Activated CD4-positive, alpha-beta memory T cell treated with anti-CD3 and anti-CD28 coated beads, Interleukin-2, amount 10 ng/mL, durations not matched to agents 7 days and 5 days (primary cell): ENCODE data around the gene GAB2. TPM values are rescaled to one million over a fixed set of nuclear protein-coding genes. Genes with fewer than 3 reads are reported as not detected.
"Not testable (repeated sequence)": the region's sequence is repeated elsewhere in the genome, so short reads cannot be mapped to it uniquely, and the experiment has no call there.

Experiments
- CTCF ChIA-PET: fragments of 350-600 bp; sonication (Branson Sonifier 250); formaldehyde crosslinking; loops from one replicate; lab custom pipeline; 2021; ENCODE audit warnings: antibody characterized with exemption, inconsistent platforms; lab: Charles Lee
- POLR2A ChIA-PET: fragments of 350-600 bp; sonication (Branson Sonifier 250); formaldehyde crosslinking; loops from one replicate; lab custom pipeline; 2021; ENCODE audit warnings: antibody characterized with exemption; lab: Charles Lee
- DNase-seq: peaks from one replicate; pipeline ENCODE4 v3.0.0-alpha.2; 2020
- H3K27ac Mint-ChIP-seq: one replicate; pipeline ENCODE4 v1.8.0; 2021; ENCODE audit warnings: mild to moderate bottlenecking, mixed read lengths
- H3K27me3 Mint-ChIP-seq: one replicate; pipeline ENCODE4 v1.8.0; 2021; ENCODE audit warnings: mixed read lengths
- H3K36me3 Mint-ChIP-seq: one replicate; pipeline ENCODE4 v1.8.0; 2021; ENCODE audit warnings: low read depth, mixed read lengths
- H3K4me1 Mint-ChIP-seq: one replicate; pipeline ENCODE4 v1.8.0; 2021; ENCODE audit warnings: mixed read lengths
- H3K4me3 Mint-ChIP-seq: one replicate; pipeline ENCODE4 v1.8.0; 2021; ENCODE audit warnings: mild to moderate bottlenecking, mixed read lengths
- H3K9me3 Mint-ChIP-seq: one replicate; pipeline ENCODE4 v1.8.0; 2021; ENCODE audit warnings: mixed read lengths
- total RNA-seq, 2 experiments: library from RNA; stranded (reverse); gene quantifications; one replicate each; pipeline ENCODE4 v1.2.3, GENCODE V29; 2021

The GAB2 gene
- total RNA-seq, 2 experiments from 2014 or later = 51.8 to 55.8 TPM

GRCh38 chr11:78313181-78313795, 104.3 kb downstream of the GAB2 start:
- ChIA-PET CTCF (no interaction called here), POLR2A (no interaction called here)
- Mint-ChIP-seq H3K27me3 (no peaks in the 10 kb centered on the region), H3K36me3 (peaks cover 22% of the 10 kb centered on the region), H3K27ac (no peak overlapping the region), H3K4me1 (peaks cover 65% of the 10 kb centered on the region), H3K9me3 (no peaks in the 10 kb centered on the region), H3K4me3 (no peak overlapping the region)
- DNase-seq = no peak

- no peak overlapping the region for H3K4me3 Mint-ChIP-seq
- H3K36me3 Mint-ChIP-seq = peaks cover 23% of the 10 kb centered on the region
- H3K27me3 Mint-ChIP-seq = no peaks in the 10 kb centered on the region
- ChIA-PET POLR2A (interaction anchor here (0.6 to 1.5 kb wide), 3 partner anchors 19 to 24 kb away, joined by 3 to 9 read pairs (median 3); no protein-coding TSS in a partner anchor), CTCF (no interaction called here)
- DNase-seq = no peak
- peaks cover 63% of the 10 kb centered on the region for H3K4me1 Mint-ChIP-seq
- no peaks in the 10 kb centered on the region for H3K9me3 Mint-ChIP-seq
- no peak overlapping the region for H3K27ac Mint-ChIP-seq
These were observed 104.9 kb downstream of the GAB2 start for GRCh38 chr11:78312712-78313111.

- peaks cover 61% of the 10 kb centered on the region for H3K4me1 Mint-ChIP-seq
- no peak overlapping the region for H3K4me3 Mint-ChIP-seq
- no peaks in the 10 kb centered on the region for H3K9me3 Mint-ChIP-seq
- peaks cover 22% of the 10 kb centered on the region for H3K36me3 Mint-ChIP-seq
- H3K27me3 Mint-ChIP-seq = no peaks in the 10 kb centered on the region
- peak overlapping the region; percentile 6 for H3K27ac Mint-ChIP-seq
- ChIA-PET CTCF (interaction anchor here (1.9 kb wide), 1 partner anchor 253 kb away, joined by 6 read pairs; no protein-coding TSS in a partner anchor), POLR2A (interaction anchor here (0.6 to 1.5 kb wide), 5 partner anchors 8 to 23 kb away, joined by 3 to 9 read pairs (median 3); no protein-coding TSS in a partner anchor)
- no peak for DNase-seq
These were observed 105.8 kb downstream of the GAB2 start for GRCh38 chr11:78311702-78312371.

DNA sequence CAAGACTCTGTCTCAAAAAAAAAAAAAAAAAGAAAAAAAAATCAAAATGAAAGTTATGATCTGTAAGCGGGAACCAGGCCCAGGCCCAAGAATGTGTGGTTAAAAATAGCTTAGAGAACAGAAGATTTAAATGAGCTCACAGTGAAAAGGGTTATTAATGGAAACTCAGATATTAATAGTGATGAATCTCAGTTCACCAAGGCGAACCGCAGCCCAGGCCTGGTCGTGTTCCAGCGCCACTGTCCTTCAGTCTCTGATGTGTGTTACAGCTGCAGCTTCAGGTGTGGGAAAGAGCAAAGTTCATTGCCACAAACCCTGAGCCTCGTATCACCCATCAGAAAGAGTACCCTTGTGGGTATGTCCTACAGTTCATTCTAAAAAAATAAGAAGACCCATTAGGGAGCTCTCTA, 107.1 kb downstream of the GAB2 start:
- ChIA-PET CTCF (interaction anchor here (1.9 kb wide), 1 partner anchor 254 kb away, joined by 6 read pairs; no protein-coding TSS in a partner anchor), POLR2A (interaction anchor here (0.6 to 0.9 kb wide), 4 partner anchors 8 to 95 kb away, joined by 3 to 4 read pairs (median 3); no protein-coding TSS in a partner anchor)
- Mint-ChIP-seq H3K27me3 (no peaks in the 10 kb centered on the region), H3K36me3 (peaks cover 17% of the 10 kb centered on the region), H3K9me3 (no peaks in the 10 kb centered on the region), H3K4me3 (no peak overlapping the region), H3K4me1 (peaks cover 55% of the 10 kb centered on the region), H3K27ac (no peak overlapping the region)
- DNase-seq = no peak

- Mint-ChIP-seq H3K4me3 (no peak overlapping the region), H3K9me3 (peaks cover 9% of the 10 kb centered on the region), H3K27ac (no peak overlapping the region), H3K4me1 (peaks cover 15% of the 10 kb centered on the region), H3K36me3 (peaks cover 42% of the 10 kb centered on the region), H3K27me3 (no peaks in the 10 kb centered on the region)
- DNase-seq = no peak
- POLR2A ChIA-PET = interaction anchor here (1.3 to 1.8 kb wide), 2 partner anchors 14 to 113 kb away, joined by 3 read pairs; partner anchors contain the start of gene GAB2
- CTCF ChIA-PET = no interaction called here
These were observed 113.4 kb downstream of the GAB2 start for GRCh38 chr11:78304201-78304600.

DNA sequence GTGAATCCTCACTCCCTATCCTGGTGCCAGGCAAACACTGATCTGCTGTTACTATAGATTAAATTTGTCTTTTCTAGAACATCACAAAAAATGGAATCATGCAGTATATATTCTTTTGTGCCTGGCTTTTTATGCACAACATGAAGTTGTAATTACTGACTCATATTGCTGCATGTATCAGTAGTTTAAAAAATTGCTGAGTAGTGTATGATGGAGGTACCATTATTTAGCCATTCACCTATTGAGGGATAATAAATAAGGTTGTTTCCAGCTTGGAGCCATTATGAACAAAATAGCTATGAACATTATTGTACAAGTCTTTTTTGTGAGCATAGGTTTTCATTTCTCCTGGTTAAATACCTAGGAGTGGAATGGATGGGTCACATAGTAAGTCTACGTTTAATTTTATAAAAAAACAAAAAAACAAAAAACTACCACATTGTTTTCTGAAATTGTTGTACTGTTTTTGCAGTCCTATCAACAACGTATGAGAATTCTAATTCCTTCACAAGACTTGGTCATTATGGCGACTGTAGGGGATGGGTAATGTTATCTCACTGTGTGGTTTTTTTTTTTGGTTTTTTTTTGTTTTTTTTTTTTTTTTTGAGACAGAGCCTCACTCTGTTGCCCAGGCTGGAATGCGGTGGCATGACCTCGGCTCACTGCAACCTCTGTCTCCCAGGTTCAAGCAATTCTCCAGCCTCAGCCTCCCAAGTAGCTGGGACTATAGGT, 117.3 kb downstream of the GAB2 start:
- Mint-ChIP-seq H3K9me3 (peaks cover 33% of the 10 kb centered on the region), H3K27ac (no peak overlapping the region), H3K4me1 (peaks cover 23% of the 10 kb centered on the region), H3K4me3 (no peak overlapping the region), H3K36me3 (peaks cover 52% of the 10 kb centered on the region), H3K27me3 (no peaks in the 10 kb centered on the region)
- ChIA-PET CTCF (interaction anchor here (0.5 to 0.7 kb wide), 2 partner anchors 9 to 14 kb away, joined by 3 read pairs; no protein-coding TSS in a partner anchor), POLR2A (interaction anchor here (0.7 to 2.0 kb wide), 3 partner anchors 117 to 275 kb away, joined by 3 to 4 read pairs (median 4); no protein-coding TSS in a partner anchor)
- no peak for DNase-seq

GRCh38 chr11:78299000-78299710, 118.5 kb downstream of the GAB2 start:
- H3K36me3 Mint-ChIP-seq = peaks cover 56% of the 10 kb centered on the region
- peaks cover 35% of the 10 kb centered on the region for H3K9me3 Mint-ChIP-seq
- no peak overlapping the region for H3K27ac Mint-ChIP-seq
- CTCF ChIA-PET = no interaction called here
- H3K27me3 Mint-ChIP-seq = no peaks in the 10 kb centered on the region
- DNase-seq = no peak
- peaks cover 28% of the 10 kb centered on the region for H3K4me1 Mint-ChIP-seq
- H3K4me3 Mint-ChIP-seq = no peak overlapping the region
- POLR2A ChIA-PET = interaction anchor here (0.9 to 2.0 kb wide), 4 partner anchors 10 to 276 kb away, joined by 3 to 4 read pairs (median 3); no protein-coding TSS in a partner anchor

DNA sequence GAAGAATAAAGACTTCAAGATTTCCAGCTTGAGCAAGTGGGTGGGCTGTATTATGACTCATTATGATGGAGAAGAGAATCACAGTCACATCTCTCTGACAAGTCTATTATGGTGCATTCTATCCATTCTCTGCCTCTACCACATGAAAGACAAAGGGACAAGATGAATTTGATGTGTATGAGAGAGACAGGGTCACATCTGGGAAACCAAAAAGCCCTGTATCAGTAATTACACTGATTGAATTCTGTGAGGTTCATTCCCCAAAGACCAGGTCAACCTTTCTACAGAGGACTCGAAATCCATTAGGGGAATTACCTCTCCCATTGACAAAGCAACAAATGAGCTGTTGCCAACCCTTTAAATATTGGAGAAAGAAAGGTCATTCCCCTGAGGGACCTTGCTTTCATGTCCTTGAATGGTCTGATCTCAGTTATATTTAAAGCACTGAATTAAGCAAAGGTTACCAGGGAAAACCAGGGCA, 119.3 kb downstream of the GAB2 start:
- no peak for DNase-seq
- ChIA-PET CTCF (no interaction called here), POLR2A (interaction anchor here (0.9 to 2.0 kb wide), 3 partner anchors 11 to 277 kb away, joined by 3 to 4 read pairs (median 3); no protein-coding TSS in a partner anchor)
- Mint-ChIP-seq H3K27ac (no peak overlapping the region), H3K27me3 (no peaks in the 10 kb centered on the region), H3K36me3 (peaks cover 59% of the 10 kb centered on the region), H3K9me3 (peaks cover 39% of the 10 kb centered on the region), H3K4me1 (peaks cover 33% of the 10 kb centered on the region), H3K4me3 (no peak overlapping the region)

DNA sequence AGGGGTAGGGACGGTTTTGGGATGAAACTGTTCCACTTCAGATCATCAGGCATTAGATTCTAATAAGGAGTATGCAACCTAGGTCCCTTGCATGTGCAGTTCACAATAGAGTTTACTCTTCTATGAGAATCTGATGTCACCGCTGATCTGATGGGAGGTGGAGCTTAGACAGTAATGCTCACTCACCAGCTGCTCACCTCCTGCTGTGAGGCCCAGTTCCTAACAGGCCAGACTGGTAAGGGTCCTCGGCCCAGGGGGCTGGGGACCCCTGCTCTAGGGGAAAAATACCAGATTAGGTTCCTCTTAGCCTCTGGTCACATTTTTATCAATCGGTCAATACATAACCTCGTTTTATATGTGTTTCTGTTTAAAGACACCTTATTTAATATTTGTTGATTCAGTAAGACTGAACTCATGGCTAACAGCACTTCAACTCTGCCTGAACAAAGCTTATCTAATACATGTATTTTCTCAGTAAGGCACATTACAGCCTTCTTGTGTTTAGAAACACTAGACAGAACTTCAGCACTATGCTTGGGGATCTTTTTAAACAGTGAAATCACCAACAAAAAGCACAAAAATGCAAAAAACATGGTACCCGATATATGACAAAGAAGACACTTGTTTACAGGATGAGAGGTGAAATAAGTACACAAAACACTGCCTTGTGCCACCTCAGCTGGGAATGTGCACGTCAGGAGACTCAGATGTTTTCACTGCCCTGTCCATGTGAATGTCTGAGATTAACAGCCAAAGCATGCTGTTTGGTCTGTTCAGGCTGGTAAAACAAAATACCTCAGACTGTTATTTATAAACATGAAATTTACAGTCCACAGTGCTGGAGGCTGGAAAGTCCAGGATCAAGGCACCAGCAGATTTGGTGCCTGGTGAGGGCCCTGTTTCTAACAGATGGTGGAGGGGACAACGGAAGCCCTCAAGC, 121.4 kb downstream of the GAB2 start:
- H3K9me3 Mint-ChIP-seq = peaks cover 46% of the 10 kb centered on the region
- CTCF ChIA-PET = no interaction called here
- DNase-seq = no peak
- POLR2A ChIA-PET = no interaction called here
- H3K27ac Mint-ChIP-seq = no peak overlapping the region
- no peaks in the 10 kb centered on the region for H3K27me3 Mint-ChIP-seq
- H3K4me1 Mint-ChIP-seq = peaks cover 50% of the 10 kb centered on the region
- H3K4me3 Mint-ChIP-seq = no peak overlapping the region
- peaks cover 63% of the 10 kb centered on the region for H3K36me3 Mint-ChIP-seq

GRCh38 chr11:78295347-78295746, 122.3 kb downstream of the GAB2 start:
- Mint-ChIP-seq H3K27ac (no peak overlapping the region), H3K4me1 (peaks cover 56% of the 10 kb centered on the region), H3K27me3 (no peaks in the 10 kb centered on the region), H3K36me3 (peaks cover 70% of the 10 kb centered on the region), H3K4me3 (no peak overlapping the region), H3K9me3 (peaks cover 52% of the 10 kb centered on the region)
- POLR2A ChIA-PET = no interaction called here
- no peak for DNase-seq
- CTCF ChIA-PET = no interaction called here

GRCh38 chr11:78294100-78294499, 123.5 kb downstream of the GAB2 start:
- DNase-seq, H3K27me3 Mint-ChIP-seq, CTCF ChIA-PET, H3K4me3 Mint-ChIP-seq, POLR2A ChIA-PET: not testable (repeated sequence)
- Mint-ChIP-seq H3K36me3 (peaks cover 72% of the 10 kb centered on the region), H3K9me3 (peaks cover 58% of the 10 kb centered on the region), H3K4me1 (peaks cover 65% of the 10 kb centered on the region), H3K27ac (peak overlapping the region; percentile 49)
